ENCODE data around the gene ARF4. TPM values are rescaled to one million over a fixed set of nuclear protein-coding genes. Genes with fewer than 3 reads are reported as not detected.

Gene ARF4
- total RNA-seq, 2 donors from 2014 or later = 136 to 139 TPM

DNA sequence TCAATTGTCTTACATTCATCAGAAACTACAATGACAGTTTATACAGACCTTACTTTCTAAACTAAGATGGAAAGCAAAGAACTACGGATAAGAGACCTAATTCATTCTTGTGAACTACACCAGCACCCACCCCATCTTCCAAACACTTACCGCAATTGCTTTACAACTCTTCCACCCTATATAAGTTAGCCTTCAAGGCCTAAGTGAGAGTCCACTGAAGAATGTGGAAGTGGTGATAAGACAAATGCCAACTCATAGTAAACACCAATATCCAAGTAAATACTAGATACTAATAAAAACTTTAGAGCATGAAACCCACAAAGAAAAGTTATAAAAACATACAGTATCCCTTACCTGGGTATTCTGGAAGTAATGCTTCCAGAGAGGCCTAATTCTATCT lies 13.6 kb downstream of the ARF4 start:
- DNase-seq (ENCODE audit: low spot score) (no peak), ATAC-seq (ENCODE audit: insufficient number of reproducible peaks, low FRiP score, low read depth) (no peak)
- Histone ChIP-seq H3K36me3 (peaks cover 26% of the 10 kb centered on the region), H3K4me1 (ENCODE audit: control insufficient read depth in 1 of 2, low read depth in 2 of 2) (peaks cover 27 to 33% of the 10 kb centered on the region in 2 donors), H3K27ac (no peak overlapping the region), H3K9me3 (no peaks in the 10 kb centered on the region), H3K4me3 (no peak overlapping the region), H3K27me3 (replicated peaks; ENCODE audit: insufficient read depth) (no peaks in the 10 kb centered on the region)
- TF ChIP-seq, protein P1, sequence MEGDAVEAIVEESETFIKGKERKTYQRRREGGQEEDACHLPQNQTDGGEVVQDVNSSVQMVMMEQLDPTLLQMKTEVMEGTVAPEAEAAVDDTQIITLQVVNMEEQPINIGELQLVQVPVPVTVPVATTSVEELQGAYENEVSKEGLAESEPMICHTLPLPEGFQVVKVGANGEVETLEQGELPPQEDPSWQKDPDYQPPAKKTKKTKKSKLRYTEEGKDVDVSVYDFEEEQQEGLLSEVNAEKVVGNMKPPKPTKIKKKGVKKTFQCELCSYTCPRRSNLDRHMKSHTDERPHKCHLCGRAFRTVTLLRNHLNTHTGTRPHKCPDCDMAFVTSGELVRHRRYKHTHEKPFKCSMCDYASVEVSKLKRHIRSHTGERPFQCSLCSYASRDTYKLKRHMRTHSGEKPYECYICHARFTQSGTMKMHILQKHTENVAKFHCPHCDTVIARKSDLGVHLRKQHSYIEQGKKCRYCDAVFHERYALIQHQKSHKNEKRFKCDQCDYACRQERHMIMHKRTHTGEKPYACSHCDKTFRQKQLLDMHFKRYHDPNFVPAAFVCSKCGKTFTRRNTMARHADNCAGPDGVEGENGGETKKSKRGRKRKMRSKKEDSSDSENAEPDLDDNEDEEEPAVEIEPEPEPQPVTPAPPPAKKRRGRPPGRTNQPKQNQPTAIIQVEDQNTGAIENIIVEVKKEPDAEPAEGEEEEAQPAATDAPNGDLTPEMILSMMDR (IDR thresholded peaks at IDR 0.05) = no peak

DNA sequence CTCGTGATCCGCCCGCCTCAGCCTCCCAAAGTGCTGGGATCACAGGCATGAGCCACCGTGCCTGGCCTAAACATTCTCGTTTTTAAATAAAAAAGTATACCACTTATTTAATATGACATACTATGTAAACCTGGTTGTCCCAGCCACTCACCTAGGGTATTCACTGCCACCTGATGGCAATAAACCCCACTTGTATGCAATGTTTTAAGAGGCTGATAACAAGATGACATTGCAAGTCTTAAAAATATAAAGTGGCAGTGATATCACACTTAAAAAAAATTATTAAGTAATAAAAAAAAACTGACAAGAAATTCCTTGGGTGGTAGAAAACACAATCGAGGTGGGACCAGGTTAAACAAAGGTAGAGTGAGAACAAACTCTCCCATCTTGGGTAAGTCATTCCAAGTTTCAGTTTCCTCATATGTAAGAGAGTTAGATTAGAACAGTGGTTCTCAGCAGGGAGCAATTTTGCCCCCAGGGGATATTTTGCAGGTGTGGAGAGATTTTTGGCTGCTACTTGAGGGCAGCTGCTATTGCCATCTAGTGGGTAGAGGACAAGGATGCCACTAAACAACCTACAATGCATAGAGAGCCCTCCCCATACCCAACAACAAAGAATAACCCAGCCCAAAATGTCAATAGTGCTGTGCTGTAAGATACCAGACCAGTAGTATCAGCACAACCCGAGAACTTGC lies 14.5 kb downstream of the ARF4 start:
- Histone ChIP-seq H3K36me3 (peaks cover 27% of the 10 kb centered on the region), H3K4me1 (ENCODE audit: control insufficient read depth in 1 of 2, low read depth in 2 of 2) (peaks cover 24 to 29% of the 10 kb centered on the region in 2 donors), H3K4me3 (no peak overlapping the region), H3K27me3 (replicated peaks; ENCODE audit: insufficient read depth) (no peaks in the 10 kb centered on the region), H3K9me3 (no peaks in the 10 kb centered on the region), H3K27ac (no peak overlapping the region)
- DNase-seq (ENCODE audit: low spot score) (no peak), ATAC-seq (ENCODE audit: insufficient number of reproducible peaks, low FRiP score, low read depth) (no peak)
- TF ChIP-seq, protein P1 (IDR thresholded peaks at IDR 0.05) = no peak

DNA sequence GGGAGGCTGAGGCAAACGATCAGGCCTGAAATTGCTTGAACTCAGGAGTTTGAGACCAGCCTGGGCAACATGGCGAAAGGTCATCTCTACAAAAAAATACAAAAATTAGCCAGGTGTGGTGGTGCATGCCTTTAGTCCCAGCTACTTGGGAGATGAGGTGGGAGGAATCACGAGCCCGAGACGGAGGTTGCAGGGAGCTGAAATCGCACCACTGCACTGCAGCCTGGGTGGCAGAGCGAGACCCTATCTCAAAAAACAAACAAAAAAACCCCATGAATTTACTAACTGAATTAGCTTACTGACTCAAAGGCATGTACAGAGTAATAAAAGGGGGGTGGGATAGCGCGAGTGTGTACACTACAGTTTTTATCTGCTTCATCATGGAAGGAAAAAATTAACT lies 19.3 kb downstream of the ARF4 start:
- no peaks in the 10 kb centered on the region for H3K27me3 ChIP-seq (replicated peaks; ENCODE audit: insufficient read depth)
- H3K4me3 ChIP-seq = no peak overlapping the region
- ATAC-seq (ENCODE audit: insufficient number of reproducible peaks, low FRiP score, low read depth) (no peak), DNase-seq (ENCODE audit: low spot score) (no peak)
- TF ChIP-seq, protein P1 (IDR thresholded peaks at IDR 0.05) = no peak
- no peaks in the 10 kb centered on the region for H3K9me3 ChIP-seq
- H3K36me3 ChIP-seq = peaks cover 47% of the 10 kb centered on the region
- H3K4me1 ChIP-seq (ENCODE audit: control insufficient read depth in 1 of 2, low read depth in 2 of 2) = peaks cover 8 to 21% of the 10 kb centered on the region in 2 donors
- H3K27ac ChIP-seq = no peak overlapping the region

DNA sequence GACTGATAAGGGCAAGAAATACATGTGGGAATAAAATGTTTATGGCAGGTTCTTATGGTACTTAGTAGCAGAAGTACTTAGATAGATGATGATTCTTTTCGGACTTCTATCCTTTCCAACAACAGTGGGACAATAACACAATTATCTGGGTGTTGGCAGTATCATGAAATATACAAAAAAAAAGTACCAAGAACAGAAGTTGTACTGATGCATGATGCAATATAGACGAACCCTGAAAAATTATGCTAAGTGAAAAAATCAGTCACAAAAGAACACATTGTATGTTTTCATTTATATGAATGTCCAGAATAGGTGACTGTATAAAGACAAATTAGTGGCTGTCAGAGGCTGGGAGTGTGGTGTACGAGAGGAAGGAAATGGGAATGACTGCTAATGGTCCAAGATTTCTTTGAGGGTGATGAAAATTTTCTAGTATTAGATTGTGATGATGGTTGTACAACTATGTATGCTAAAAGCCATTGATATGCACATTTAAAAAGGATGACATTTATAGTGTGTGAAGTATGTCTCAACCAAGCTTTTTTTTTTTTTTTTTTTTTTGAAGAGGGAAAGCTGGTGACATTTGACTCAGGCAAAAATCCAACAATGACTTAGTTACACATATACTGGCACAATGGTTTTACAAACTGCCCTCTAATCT lies 21.0 kb downstream of the ARF4 start:
- TF ChIP-seq, protein P1 (IDR thresholded peaks at IDR 0.05) = no peak
- Histone ChIP-seq H3K36me3 (peaks cover 48% of the 10 kb centered on the region), H3K4me3 (no peak overlapping the region), H3K27me3 (replicated peaks; ENCODE audit: insufficient read depth) (no peaks in the 10 kb centered on the region), H3K27ac (peak overlapping the region in 1 of 2 donors; percentile 47), H3K4me1 (ENCODE audit: control insufficient read depth in 1 of 2, low read depth in 2 of 2) (peaks cover 8 to 19% of the 10 kb centered on the region in 2 donors), H3K9me3 (no peaks in the 10 kb centered on the region)
- DNase-seq (ENCODE audit: low spot score) (no peak), ATAC-seq (ENCODE audit: insufficient number of reproducible peaks, low FRiP score, low read depth) (no peak)

DNA sequence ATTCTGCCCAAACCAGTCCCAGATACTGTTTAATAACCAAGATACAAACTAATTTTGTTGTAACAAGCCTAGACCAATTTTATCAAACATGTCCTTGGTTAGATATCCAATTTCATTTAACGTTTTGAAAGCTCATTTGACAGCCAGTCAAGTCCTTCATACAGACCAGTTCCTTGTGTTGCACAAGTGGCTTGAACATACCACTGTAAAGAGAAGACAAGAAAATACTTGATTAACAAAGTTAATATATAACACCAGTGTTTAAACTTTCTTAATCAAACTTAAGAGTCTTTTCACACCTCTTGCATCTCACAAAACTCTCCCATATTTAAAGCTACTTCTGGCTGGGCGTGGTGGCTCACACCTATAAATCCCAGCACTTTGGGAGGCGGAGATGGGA lies 25.0 kb downstream of the ARF4 start:
- no peak overlapping the region for H3K27ac ChIP-seq
- ATAC-seq (ENCODE audit: insufficient number of reproducible peaks, low FRiP score, low read depth) (no peak), DNase-seq (ENCODE audit: low spot score) (no peak)
- TF ChIP-seq, protein P1 (IDR thresholded peaks at IDR 0.05) = no peak
- H3K9me3 ChIP-seq = no peaks in the 10 kb centered on the region
- no peaks in the 10 kb centered on the region for H3K27me3 ChIP-seq (replicated peaks; ENCODE audit: insufficient read depth)
- no peak overlapping the region for H3K4me3 ChIP-seq
- peaks cover 34% of the 10 kb centered on the region for H3K36me3 ChIP-seq
- peaks cover 7 to 14% of the 10 kb centered on the region in 2 donors for H3K4me1 ChIP-seq (ENCODE audit: control insufficient read depth in 1 of 2, low read depth in 2 of 2)

All from thoracic aorta (tissue), 2 donors.